SK-N-SH treated with all-trans-retinoic acid at 6 μM for 48 hours (cell line): ENCODE measurements around the gene SARNP.
A peak's percentile ranks its signal among the peaks of the same experiment; 100 is the strongest.

Experiments used
- ATAC-seq: fragments of 200-7000 bp; cut with Tn5 transposase; 3 replicates; pipeline ENCODE4 v1.9.1; 2020; ENCODE audit warnings: mild to moderate bottlenecking, moderate library complexity
- ARNTL ChIP-seq: fragments of 450-650 bp; formaldehyde crosslinking; IDR thresholded peaks from 2 replicates; pipeline ENCODE4 v1.5.0; 2020; ENCODE audit warnings: low read depth, mild to moderate bottlenecking, moderate library complexity, borderline replicate concordance
- CREB5 ChIP-seq: fragments of 250-450 bp; sonication (Bioruptor Pico); IDR thresholded peaks from 2 replicates; pipeline ENCODE4 v1.5.1; 2020; ENCODE audit warnings: low read depth, mild to moderate bottlenecking, moderate library complexity
- CSDC2 ChIP-seq: fragments of 250-450 bp; sonication (Bioruptor Pico); IDR thresholded peaks from 2 replicates; pipeline ENCODE4 v1.5.0; 2020; ENCODE audit warnings: mild to moderate bottlenecking, moderate library complexity
- CSRNP3 ChIP-seq: fragments of 250-450 bp; sonication (Bioruptor Pico); IDR thresholded peaks from 2 replicates; pipeline ENCODE4 v1.5.1; 2021; ENCODE audit warnings: mild to moderate bottlenecking, moderate library complexity
- ESRRG ChIP-seq: fragments of 250-450 bp; sonication (Bioruptor Pico); IDR thresholded peaks from 2 replicates; pipeline ENCODE4 v1.6.1; 2021; ENCODE audit warnings: mild to moderate bottlenecking
- GLIS3 ChIP-seq: fragments of 250-450 bp; sonication (Bioruptor Pico); IDR thresholded peaks from 2 replicates; pipeline ENCODE4 v1.5.0; 2020; ENCODE audit warnings: mild to moderate bottlenecking, moderate library complexity
- ISL1 ChIP-seq: fragments of 250-450 bp; sonication (Bioruptor Pico); IDR thresholded peaks from 2 replicates; pipeline ENCODE4 v2.1.2; 2022; ENCODE audit warnings: mild to moderate bottlenecking, moderate library complexity
- OSR1 ChIP-seq: fragments of 250-450 bp; sonication (Bioruptor Pico); IDR thresholded peaks from 2 replicates; pipeline ENCODE4 v1.8.0; 2022; ENCODE audit warnings: moderate library complexity, mild to moderate bottlenecking, inconsistent platforms
- POU6F1 ChIP-seq: fragments of 250-450 bp; sonication (Bioruptor Pico); IDR thresholded peaks from 2 replicates; pipeline ENCODE4 v1.8.0; 2021; ENCODE audit warnings: low read depth, mild to moderate bottlenecking, moderate library complexity, borderline replicate concordance
- PPARA ChIP-seq: fragments of 250-450 bp; sonication (Bioruptor Pico); IDR thresholded peaks from 2 replicates; pipeline ENCODE4 v1.5.0; 2020; ENCODE audit warnings: mild to moderate bottlenecking, borderline replicate concordance
- SNAI2 ChIP-seq: fragments of 250-450 bp; sonication (Bioruptor Pico); IDR thresholded peaks from 2 replicates; pipeline ENCODE4 v1.5.0; 2020; ENCODE audit warnings: mild to moderate bottlenecking, moderate library complexity
- TCF4 ChIP-seq: fragments of 250-450 bp; sonication (Bioruptor Pico); IDR thresholded peaks from 2 replicates; pipeline ENCODE4 v1.8.0; 2021; ENCODE audit warnings: mild to moderate bottlenecking, moderate library complexity, borderline replicate concordance
- TOX ChIP-seq: fragments of 250-450 bp; sonication (Bioruptor Pico); IDR thresholded peaks from 2 replicates; pipeline ENCODE4 v1.8.0; 2021; ENCODE audit warnings: mild to moderate bottlenecking, moderate library complexity, borderline replicate concordance
- TSHZ2 ChIP-seq: fragments of 250-450 bp; sonication (Bioruptor Pico); IDR thresholded peaks from 2 replicates; pipeline ENCODE4 v1.5.0; 2020; ENCODE audit warnings: mild to moderate bottlenecking, moderate library complexity
- ZFP3 ChIP-seq: fragments of 250-450 bp; sonication (Bioruptor Pico); IDR thresholded peaks from 2 replicates; pipeline ENCODE4 v1.5.0; 2020; ENCODE audit warnings: mild to moderate bottlenecking, moderate library complexity
- ZFP30 ChIP-seq: fragments of 450-650 bp; formaldehyde crosslinking; IDR thresholded peaks from 2 replicates; pipeline ENCODE4 v1.5.0; 2022; ENCODE audit warnings: mild to moderate bottlenecking, moderate library complexity
- ZNF565 ChIP-seq: fragments of 450-650 bp; formaldehyde crosslinking; conservative IDR thresholded peaks from 2 replicates; pipeline ENCODE4 v1.5.0; 2020; ENCODE audit warnings: low read depth, mild to moderate bottlenecking, moderate library complexity
- ZNF8 ChIP-seq: fragments of 450-650 bp; formaldehyde crosslinking; IDR thresholded peaks from 2 replicates; pipeline ENCODE4 v1.5.0; 2020; ENCODE audit warnings: mild to moderate bottlenecking, moderate library complexity

The SARNP gene

GRCh38 chr12:55715833-55716581, 101.5 kb downstream of the SARNP start, which contains the start of gene BLOC1S1 (continued):
- TF ChIP-seq ZNF565 (CRISPR knock-in tag) (no peak), ZFP3 (CRISPR knock-in tag) (peak; percentile 75)

DNA sequence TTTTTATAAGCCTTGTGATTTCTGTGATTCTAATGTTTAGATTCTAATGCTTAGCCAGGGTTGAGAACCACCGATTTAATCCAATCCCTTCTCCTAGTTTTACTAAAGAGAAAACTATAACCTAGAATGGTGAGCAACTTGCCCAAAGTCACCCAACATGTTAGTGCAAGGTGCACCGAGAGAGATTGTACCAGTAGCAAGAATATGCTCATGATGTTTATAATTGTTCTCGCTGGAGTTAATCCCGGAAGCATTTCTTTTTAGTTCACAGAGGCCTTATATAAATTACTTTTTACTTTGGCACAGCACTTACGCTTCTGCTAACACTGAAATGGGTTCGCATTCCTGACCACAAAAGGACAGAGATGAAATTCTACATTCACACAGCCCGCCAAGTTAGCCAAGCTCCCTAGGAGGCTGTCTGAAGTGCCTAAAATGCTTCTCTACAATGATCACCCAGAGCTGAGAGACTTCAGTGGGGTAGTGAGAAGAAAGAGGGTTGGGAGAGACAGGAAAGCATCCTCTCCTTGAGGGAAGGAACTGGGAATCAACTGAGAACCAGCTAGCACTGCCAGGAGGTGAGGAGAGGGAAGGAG, 102.3 kb downstream of the SARNP start:
- no peak for ATAC-seq
- TF ChIP-seq GLIS3 (no peak), OSR1 (CRISPR knock-in tag) (no peak), ZFP30 (CRISPR knock-in tag) (no peak), PPARA (no peak), TCF4 (CRISPR knock-in tag) (no peak), CREB5 (CRISPR knock-in tag) (no peak), POU6F1 (CRISPR knock-in tag) (no peak), TSHZ2 (CRISPR knock-in tag) (no peak)
- TF ChIP-seq, all 23 proteins: peak for 0

GRCh38 chr12:55713721-55714120, 103.8 kb downstream of the SARNP start:
- no peak for ATAC-seq
- no peak for TF ChIP-seq ZFP30 (CRISPR knock-in tag)
- no peak for TF ChIP-seq GLIS3
- no peak for TF ChIP-seq POU6F1 (CRISPR knock-in tag)
- no peak for TF ChIP-seq ARNTL
- no peak for TF ChIP-seq PPARA
- no peak for TF ChIP-seq CSRNP3 (CRISPR knock-in tag)
- no peak for TF ChIP-seq TSHZ2 (CRISPR knock-in tag)
- no peak for TF ChIP-seq OSR1 (CRISPR knock-in tag)
- TF ChIP-seq TOX (CRISPR knock-in tag): no peak
- no peak for TF ChIP-seq ZFP3 (CRISPR knock-in tag)
- no peak for TF ChIP-seq SNAI2 (CRISPR knock-in tag)
- TF ChIP-seq CSDC2 (CRISPR knock-in tag): no peak
- TF ChIP-seq TCF4 (CRISPR knock-in tag): no peak
- no peak for TF ChIP-seq ZNF8
- TF ChIP-seq ESRRG (CRISPR knock-in tag): no peak
- TF ChIP-seq ISL1: no peak
- TF ChIP-seq CREB5 (CRISPR knock-in tag): no peak
